K562 (cell line): Measurements from ENCODE around the gene GAB2. TPM values are rescaled to one million over a fixed set of nuclear protein-coding genes. Genes with fewer than 3 reads are reported as not detected.

Experiments used
- BACH1 ChIP-seq: fragments of 200-800 bp; sonication (Bioruptor generic); IDR thresholded peaks from 2 replicates; pipeline ENCODE4 v1.6.1; 2016; ENCODE audit warnings: missing genetic modification characterization, missing compliant biosample characterization
- CSDE1 ChIP-seq, 2 experiments: fragments of 450-650 bp; IDR thresholded peaks; 2 replicates each; pipeline ENCODE4 v1.6.1; 2016; ENCODE audit warnings: mild to moderate bottlenecking in 1 of 2
- DIDO1 ChIP-seq: fragments of 450-650 bp; IDR thresholded peaks from 2 replicates; pipeline ENCODE4 v1.6.1; 2016; ENCODE audit warnings: low read depth, missing biosample characterization, missing genetic modification characterization
- EP400 ChIP-seq: fragments of 450-650 bp; IDR thresholded peaks from 2 replicates; pipeline ENCODE4 v1.6.1; 2017; ENCODE audit warnings: antibody characterized with exemption, mild to moderate bottlenecking, moderate library complexity
- FOSL1 ChIP-seq: fragments of 200-800 bp; sonication (Bioruptor generic); conservative IDR thresholded peaks from 2 replicates; pipeline ENCODE4 v1.6.1; 2016; ENCODE audit warnings: missing genetic modification characterization, missing compliant biosample characterization
- MAZ ChIP-seq, 2 experiments: fragments of 450-650 bp in 1 of 2; sonication (generic) in 1 of 2; formaldehyde crosslinking; IDR thresholded peaks in 1 of 2; conservative IDR thresholded peaks in 1 of 2; 2 replicates each; pipeline versions ENCODE4 v1.4.0 to v1.5.0; 2020; ENCODE audit warnings: mild to moderate bottlenecking in 1 of 2, missing genetic modification reagents in 1 of 2
- MTA3 ChIP-seq: fragments of 450-650 bp; formaldehyde crosslinking; IDR thresholded peaks from 2 replicates; pipeline ENCODE4 v1.6.1; 2017; ENCODE audit warnings: mild to moderate bottlenecking, borderline replicate concordance
- OTX1 ChIP-seq: fragments of 450-650 bp; formaldehyde crosslinking; IDR thresholded peaks from 2 replicates; pipeline ENCODE4 v1.4.0; 2022; ENCODE audit warnings: mild to moderate bottlenecking
- SAFB ChIP-seq: fragments of 200-400 bp; formaldehyde crosslinking; IDR thresholded peaks from 2 replicates; pipeline ENCODE4 v1.6.1; 2017; ENCODE audit warnings: low read depth, low read length, borderline replicate concordance
- SMAD3 ChIP-seq: fragments of 450-650 bp; formaldehyde crosslinking; conservative IDR thresholded peaks from 2 replicates; pipeline ENCODE4 v1.4.0; 2020; ENCODE audit warnings: mild to moderate bottlenecking
- SOX6 ChIP-seq: fragments of 450-650 bp; IDR thresholded peaks from 2 replicates; pipeline ENCODE4 v1.6.1; 2014; ENCODE audit warnings: mild to moderate bottlenecking
- TEAD2 ChIP-seq: fragments of 450-650 bp; IDR thresholded peaks from 2 replicates; pipeline ENCODE4 v1.6.1; 2016; ENCODE audit warnings: missing genetic modification characterization, control low read depth, missing compliant biosample characterization
- ZNF212 ChIP-seq: fragments of 450-650 bp; formaldehyde crosslinking; IDR thresholded peaks from 2 replicates; pipeline ENCODE4 v1.4.0; 2020; ENCODE audit warnings: mild to moderate bottlenecking
- ZNF668 ChIP-seq: fragments of 250-450 bp; sonication (Bioruptor Pico); IDR thresholded peaks from 2 replicates; pipeline ENCODE4 v1.8.0; 2022; ENCODE audit warnings: mild to moderate bottlenecking, inconsistent platforms
- polyA plus RNA-seq, 8 experiments: library from polyadenylated mRNA; depleted of rRNA in 4 of 8; stranded (reverse) in 5 of 8; unstranded in 3 of 8; fragments of >200 nt; fragmentation: Nextera tagmentation in 2 of 8; fragmentation: Illumina TruSeq in 1 of 8; extraction: Ambion mirVana in 2 of 8; extraction: Trizol in 1 of 8; gene quantifications; 2 replicates each; pipeline versions ENCODE4 v1.2.1 to v1.2.3, GENCODE V29; 2011 to 2014; ENCODE audit warnings: inconsistent platforms in 1 of 8, missing spikeins in 1 of 8
- total RNA-seq, 7 experiments: library from RNA; depleted of rRNA in 6 of 7; stranded (reverse); fragments of >200 nt in 6 of 7; fragmentation: Illumina TruSeq in 2 of 7; extraction: Trizol in 2 of 7; gene quantifications; 2 replicates each; pipeline versions ENCODE4 v1.2.1 to v1.2.3, GENCODE V29; 2011 to 2021; ENCODE audit warnings: low replicate concordance in 1 of 7
- TF ChIP-seq, protein P1 (sequence below): fragments of 450-650 bp; formaldehyde crosslinking; IDR thresholded peaks from 2 replicates; pipeline ENCODE4 v1.4.0; 2020; ENCODE audit warnings: mild to moderate bottlenecking, moderate library complexity
- TF ChIP-seq, protein P2 (sequence below): IDR thresholded peaks from 2 replicates; pipeline ENCODE4 v1.6.1; 2016; ENCODE audit warnings: missing genetic modification characterization, missing compliant biosample characterization
- TF ChIP-seq, protein P3 (sequence below): fragments of 250-450 bp; sonication (Bioruptor Pico); IDR thresholded peaks from 2 replicates; pipeline ENCODE4 v1.4.0; 2020
- TF ChIP-seq, protein P4 (sequence below): fragments of 450-650 bp; IDR thresholded peaks from 2 replicates; pipeline ENCODE4 v1.6.1; 2018; ENCODE audit not compliant: partially characterized antibody

The GAB2 gene
- total and polyA plus RNA-seq, 9 of the 15 experiments (the other 6 are each of a cell fraction or from before 2014, with no cell fraction given) = 2.3 to 35.2 (median 16.1) TPM

DNA sequence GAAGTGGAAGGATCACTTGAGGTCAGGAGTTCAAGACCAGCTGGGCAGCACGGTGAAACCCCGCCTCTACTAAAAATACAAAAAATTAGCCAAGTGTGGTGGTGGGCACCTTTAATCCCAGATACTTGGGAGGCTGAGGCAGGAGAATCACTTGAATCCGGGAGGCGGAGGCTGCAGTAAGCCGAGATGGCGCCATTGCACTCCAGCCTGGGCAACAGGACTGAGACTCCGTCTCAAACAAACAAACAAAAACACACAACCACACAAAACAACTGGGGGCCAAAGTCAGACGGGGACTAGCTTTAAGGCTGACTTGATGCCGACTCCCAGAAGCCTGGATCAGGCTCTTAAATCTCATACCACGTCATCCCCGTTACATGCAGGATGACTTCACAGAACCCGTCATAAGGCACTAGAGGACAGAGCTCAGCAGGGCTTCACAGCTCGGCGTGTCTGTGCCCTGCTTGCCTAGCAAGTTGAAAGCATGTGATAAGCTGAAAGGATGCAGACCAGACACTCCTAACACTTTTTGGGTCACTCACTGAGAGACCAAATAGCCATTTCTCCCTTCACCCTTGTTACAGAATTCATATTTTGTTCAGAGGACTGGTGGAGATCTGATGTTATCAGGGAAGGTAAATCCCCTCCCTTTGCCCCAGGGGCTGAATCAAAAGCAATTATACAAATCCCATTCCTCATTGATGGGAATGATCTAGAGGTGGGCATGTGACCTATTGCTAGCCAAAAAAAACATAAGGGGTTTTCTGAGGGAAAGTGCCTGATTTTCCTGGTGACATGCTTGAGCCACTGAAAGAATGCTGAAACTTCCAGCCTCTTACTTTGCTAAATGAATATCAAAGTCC is 65.4 kb downstream of the GAB2 start (continued):
- TF ChIP-seq, protein P1, sequence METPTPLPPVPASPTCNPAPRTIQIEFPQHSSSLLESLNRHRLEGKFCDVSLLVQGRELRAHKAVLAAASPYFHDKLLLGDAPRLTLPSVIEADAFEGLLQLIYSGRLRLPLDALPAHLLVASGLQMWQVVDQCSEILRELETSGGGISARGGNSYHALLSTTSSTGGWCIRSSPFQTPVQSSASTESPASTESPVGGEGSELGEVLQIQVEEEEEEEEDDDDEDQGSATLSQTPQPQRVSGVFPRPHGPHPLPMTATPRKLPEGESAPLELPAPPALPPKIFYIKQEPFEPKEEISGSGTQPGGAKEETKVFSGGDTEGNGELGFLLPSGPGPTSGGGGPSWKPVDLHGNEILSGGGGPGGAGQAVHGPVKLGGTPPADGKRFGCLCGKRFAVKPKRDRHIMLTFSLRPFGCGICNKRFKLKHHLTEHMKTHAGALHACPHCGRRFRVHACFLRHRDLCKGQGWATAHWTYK (CRISPR knock-in tag) = no peak
- TF ChIP-seq, protein P2, sequence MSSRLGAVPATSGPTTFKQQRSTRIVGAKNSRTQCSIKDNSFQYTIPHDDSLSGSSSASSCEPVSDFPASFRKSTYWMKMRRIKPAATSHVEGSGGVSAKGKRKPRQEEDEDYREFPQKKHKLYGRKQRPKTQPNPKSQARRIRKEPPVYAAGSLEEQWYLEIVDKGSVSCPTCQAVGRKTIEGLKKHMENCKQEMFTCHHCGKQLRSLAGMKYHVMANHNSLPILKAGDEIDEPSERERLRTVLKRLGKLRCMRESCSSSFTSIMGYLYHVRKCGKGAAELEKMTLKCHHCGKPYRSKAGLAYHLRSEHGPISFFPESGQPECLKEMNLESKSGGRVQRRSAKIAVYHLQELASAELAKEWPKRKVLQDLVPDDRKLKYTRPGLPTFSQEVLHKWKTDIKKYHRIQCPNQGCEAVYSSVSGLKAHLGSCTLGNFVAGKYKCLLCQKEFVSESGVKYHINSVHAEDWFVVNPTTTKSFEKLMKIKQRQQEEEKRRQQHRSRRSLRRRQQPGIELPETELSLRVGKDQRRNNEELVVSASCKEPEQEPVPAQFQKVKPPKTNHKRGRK (tag) = no peak
- TF ChIP-seq, protein P3, sequence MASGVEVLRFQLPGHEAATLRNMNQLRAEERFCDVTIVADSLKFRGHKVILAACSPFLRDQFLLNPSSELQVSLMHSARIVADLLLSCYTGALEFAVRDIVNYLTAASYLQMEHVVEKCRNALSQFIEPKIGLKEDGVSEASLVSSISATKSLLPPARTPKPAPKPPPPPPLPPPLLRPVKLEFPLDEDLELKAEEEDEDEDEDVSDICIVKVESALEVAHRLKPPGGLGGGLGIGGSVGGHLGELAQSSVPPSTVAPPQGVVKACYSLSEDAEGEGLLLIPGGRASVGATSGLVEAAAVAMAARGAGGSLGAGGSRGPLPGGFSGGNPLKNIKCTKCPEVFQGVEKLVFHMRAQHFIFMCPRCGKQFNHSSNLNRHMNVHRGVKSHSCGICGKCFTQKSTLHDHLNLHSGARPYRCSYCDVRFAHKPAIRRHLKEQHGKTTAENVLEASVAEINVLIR (CRISPR knock-in tag) = peak; percentile 86
- TF ChIP-seq FOSL1 (tag) (peak; percentile 33; the same call in 1 of the 2 replicates), BACH1 (tag) (peak; percentile 65; the same call in 1 of the 2 replicates), SMAD3 (CRISPR knock-in tag) (no peak), TEAD2 (no peak), ZNF668 (CRISPR knock-in tag) (0 out of 2 replicates have a peak, but pooled peaks have one; percentile 51), DIDO1 (no peak), MTA3 (peak; percentile 96), SOX6 (0 out of 2 replicates have a peak, but pooled peaks have one; percentile 27), EP400 (peak; percentile 41; the same call in 1 of the 2 replicates), SAFB (no peak), CSDE1 (IDR thresholded peaks at IDR 0.05) (peak in 1 of 2 experiments; percentile 51; a peak in 1 of 4 replicates), ZNF212 (CRISPR knock-in tag) (no peak), MAZ (CRISPR knock-in tag; conservative IDR thresholded peaks at IDR 0.05 in 1 of 2, IDR thresholded peaks at IDR 0.05 in 1 of 2) (0 out of 4 replicates have a peak, but pooled peaks of 1 of the 2 experiments have one; percentile 19), OTX1 (CRISPR knock-in tag) (0 out of 2 replicates have a peak, but pooled peaks have one; percentile 9)
- TF ChIP-seq, protein P4, sequence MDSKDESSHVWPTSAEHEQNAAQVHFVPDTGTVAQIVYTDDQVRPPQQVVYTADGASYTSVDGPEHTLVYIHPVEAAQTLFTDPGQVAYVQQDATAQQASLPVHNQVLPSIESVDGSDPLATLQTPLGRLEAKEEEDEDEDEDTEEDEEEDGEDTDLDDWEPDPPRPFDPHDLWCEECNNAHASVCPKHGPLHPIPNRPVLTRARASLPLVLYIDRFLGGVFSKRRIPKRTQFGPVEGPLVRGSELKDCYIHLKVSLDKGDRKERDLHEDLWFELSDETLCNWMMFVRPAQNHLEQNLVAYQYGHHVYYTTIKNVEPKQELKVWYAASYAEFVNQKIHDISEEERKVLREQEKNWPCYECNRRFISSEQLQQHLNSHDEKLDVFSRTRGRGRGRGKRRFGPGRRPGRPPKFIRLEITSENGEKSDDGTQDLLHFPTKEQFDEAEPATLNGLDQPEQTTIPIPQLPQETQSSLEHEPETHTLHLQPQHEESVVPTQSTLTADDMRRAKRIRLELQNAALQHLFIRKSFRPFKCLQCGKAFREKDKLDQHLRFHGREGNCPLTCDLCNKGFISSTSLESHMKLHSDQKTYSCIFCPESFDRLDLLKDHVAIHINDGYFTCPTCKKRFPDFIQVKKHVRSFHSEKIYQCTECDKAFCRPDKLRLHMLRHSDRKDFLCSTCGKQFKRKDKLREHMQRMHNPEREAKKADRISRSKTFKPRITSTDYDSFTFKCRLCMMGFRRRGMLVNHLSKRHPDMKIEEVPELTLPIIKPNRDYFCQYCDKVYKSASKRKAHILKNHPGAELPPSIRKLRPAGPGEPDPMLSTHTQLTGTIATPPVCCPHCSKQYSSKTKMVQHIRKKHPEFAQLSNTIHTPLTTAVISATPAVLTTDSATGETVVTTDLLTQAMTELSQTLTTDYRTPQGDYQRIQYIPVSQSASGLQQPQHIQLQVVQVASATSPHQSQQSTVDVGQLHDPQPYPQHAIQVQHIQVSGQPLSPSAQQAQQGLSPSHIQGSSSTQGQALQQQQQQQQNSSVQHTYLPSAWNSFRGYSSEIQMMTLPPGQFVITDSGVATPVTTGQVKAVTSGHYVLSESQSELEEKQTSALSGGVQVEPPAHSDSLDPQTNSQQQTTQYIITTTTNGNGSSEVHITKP = no peak
